ENCODE data around the gene DSCAM. TPM values are rescaled to one million over a fixed set of nuclear protein-coding genes. Genes with fewer than 3 reads are reported as not detected.

Gene DSCAM
- total RNA-seq, 1 donor from 2014 or later, result not detected

GRCh38 chr21:40179166-40179565 is 667.8 kb downstream of the DSCAM start:
- no peaks in the 10 kb centered on the region for H3K9me3 ChIP-seq
- intact Hi-C loops (cut with DNase I), result no loop called here
- no peak overlapping the region for H3K27ac ChIP-seq
- no peak for DNase-seq (ENCODE audit: extremely low spot score in 2 of 2)
- TF ChIP-seq POLR2AphosphoS5 (IDR thresholded peaks at IDR 0.05; ENCODE audit: insufficient read depth in 1 of 2, low read depth in 1 of 2) (no peak), POLR2A (IDR thresholded peaks at IDR 0.05) (no peak), CTCF (IDR thresholded peaks at IDR 0.05) (no peak)
- H3K27me3 ChIP-seq, result no peaks in the 10 kb centered on the region
- H3K36me3 ChIP-seq, result no peaks in the 10 kb centered on the region
- H3K4me3 ChIP-seq, result no peak overlapping the region
- H3K4me1 ChIP-seq, result no peaks in the 10 kb centered on the region

- no peaks in the 10 kb centered on the region for H3K9me3 ChIP-seq
- no peak overlapping the region for H3K4me3 ChIP-seq
- no peaks in the 10 kb centered on the region for H3K27me3 ChIP-seq
- no peak for DNase-seq (ENCODE audit: extremely low spot score in 2 of 2)
- intact Hi-C loops (cut with DNase I), result no loop called here
- no peaks in the 10 kb centered on the region for H3K4me1 ChIP-seq
- H3K27ac ChIP-seq, result no peak overlapping the region
- TF ChIP-seq CTCF (IDR thresholded peaks at IDR 0.05) (no peak), POLR2A (IDR thresholded peaks at IDR 0.05) (no peak), POLR2AphosphoS5 (IDR thresholded peaks at IDR 0.05; ENCODE audit: insufficient read depth in 1 of 2, low read depth in 1 of 2) (no peak)
- H3K36me3 ChIP-seq, result no peaks in the 10 kb centered on the region
These were observed 668.2 kb downstream of the DSCAM start for GRCh38 chr21:40178726-40179125.

GRCh38 chr21:40177979-40178378 is 669.0 kb downstream of the DSCAM start:
- Histone ChIP-seq H3K9me3 (no peaks in the 10 kb centered on the region), H3K27me3 (no peaks in the 10 kb centered on the region), H3K4me1 (no peaks in the 10 kb centered on the region), H3K4me3 (no peak overlapping the region), H3K36me3 (no peaks in the 10 kb centered on the region), H3K27ac (no peak overlapping the region)
- no peak for TF ChIP-seq POLR2AphosphoS5 (IDR thresholded peaks at IDR 0.05; ENCODE audit: insufficient read depth in 1 of 2, low read depth in 1 of 2)
- TF ChIP-seq POLR2A (IDR thresholded peaks at IDR 0.05), result no peak
- no peak for TF ChIP-seq CTCF (IDR thresholded peaks at IDR 0.05)
- intact Hi-C loops (cut with DNase I), result no loop called here
- DNase-seq (ENCODE audit: extremely low spot score in 2 of 2), result no peak

GRCh38 chr21:40176724-40177123 is 670.2 kb downstream of the DSCAM start:
- Histone ChIP-seq H3K4me1 (no peaks in the 10 kb centered on the region), H3K27me3 (no peaks in the 10 kb centered on the region), H3K36me3 (no peaks in the 10 kb centered on the region), H3K9me3 (no peaks in the 10 kb centered on the region), H3K27ac (no peak overlapping the region), H3K4me3 (no peak overlapping the region)
- intact Hi-C loops (cut with DNase I), result no loop called here
- DNase-seq (ENCODE audit: extremely low spot score in 2 of 2), result no peak
- TF ChIP-seq POLR2A (IDR thresholded peaks at IDR 0.05) (no peak), POLR2AphosphoS5 (IDR thresholded peaks at IDR 0.05; ENCODE audit: insufficient read depth in 1 of 2, low read depth in 1 of 2) (no peak), CTCF (IDR thresholded peaks at IDR 0.05) (no peak)

GRCh38 chr21:40173816-40174215 is 673.1 kb downstream of the DSCAM start:
- TF ChIP-seq POLR2AphosphoS5 (IDR thresholded peaks at IDR 0.05; ENCODE audit: insufficient read depth in 1 of 2, low read depth in 1 of 2), result no peak
- TF ChIP-seq POLR2A (IDR thresholded peaks at IDR 0.05), result no peak
- no peak for TF ChIP-seq CTCF (IDR thresholded peaks at IDR 0.05)
- no peak for DNase-seq (ENCODE audit: extremely low spot score in 2 of 2)
- Histone ChIP-seq H3K36me3 (no peaks in the 10 kb centered on the region), H3K27me3 (no peaks in the 10 kb centered on the region), H3K27ac (no peak overlapping the region), H3K4me3 (no peak overlapping the region), H3K4me1 (no peaks in the 10 kb centered on the region), H3K9me3 (no peaks in the 10 kb centered on the region)
- intact Hi-C loops (cut with DNase I), result no loop called here

Measured in vagina (tissue), 2 donors.